ENCODE measurements around the gene IFITM5. TPM values are rescaled to one million over a fixed set of nuclear protein-coding genes. Genes with fewer than 3 reads are reported as not detected.

Gene IFITM5
- total and polyA plus RNA-seq, 2 of the 4 experiments (the other 2 are of a cell fraction): not detected

GRCh38 chr11:315516-315994, 16.2 kb upstream of the IFITM5 start:
- Histone ChIP-seq H2BK20ac (ENCODE audit: low read depth, low read length) (no peak overlapping the region), H3K4ac (ENCODE audit: low read depth, low read length) (no peak overlapping the region), H2BK15ac (ENCODE audit: low read depth, low read length) (no peak overlapping the region), H2BK5ac (ENCODE audit: low read depth, low read length, poor library complexity, severe bottlenecking) (no peak overlapping the region), H4K20me1 (ENCODE audit: insufficient read depth, low read length) (peaks cover 10% of the 10 kb centered on the region; the same call in 1 of the 2 replicates), H3K36me3 (ENCODE audit: control insufficient read depth, insufficient read depth, low read length) (peaks cover 6% of the 10 kb centered on the region; the same call in 1 of the 2 replicates), H3K14ac (replicated peaks; ENCODE audit: low read depth, low read length) (no peak overlapping the region), H2AFZ (replicated peaks; ENCODE audit: low read length, poor library complexity) (no peak overlapping the region), H3K56ac (ENCODE audit: extremely low read depth, insufficient read depth, low read length) (no peak overlapping the region), H3K9me3 (ENCODE audit: control insufficient read depth, insufficient read depth, low read length) (no peaks in the 10 kb centered on the region), H3K4me3 (ENCODE audit: insufficient read depth, low read depth, low read length) (peak overlapping the region; percentile 15), H3K27me3 (ENCODE audit: control insufficient read depth, insufficient read depth, low read length) (no peaks in the 10 kb centered on the region), H4K91ac (ENCODE audit: insufficient read depth, low read depth, low read length) (no peak overlapping the region), H3K4me1 (ENCODE audit: control insufficient read depth, insufficient read depth, low read length) (peaks cover 21% of the 10 kb centered on the region), H3K27ac (ENCODE audit: insufficient read depth, low read length) (no peak overlapping the region), H3K79me1 (ENCODE audit: low read depth in 1 of 2, low read length in 2 of 2) (peaks cover 5 to 40% of the 10 kb centered on the region in 2 experiments; a peak in 3 of 4 replicates), H2AK5ac (ENCODE audit: low read depth, low read length) (peak overlapping the region; percentile 63), H3K4me2 (ENCODE audit: low read depth, low read length) (peak overlapping the region; percentile 62), H3K9ac (ENCODE audit: low read depth, low read length) (peak overlapping the region; percentile 29; the same call in 1 of the 2 replicates), H2AK9ac (replicated peaks; ENCODE audit: low read depth, low read length, poor library complexity) (no peak overlapping the region), H2BK120ac (ENCODE audit: low read depth, low read length) (no peak overlapping the region), H3K23ac (ENCODE audit: low read depth, low read length) (peak overlapping the region; percentile 71), H3K9me1 (ENCODE audit: insufficient read depth, low read length) (0 out of 2 replicates have a peak, but pooled peaks cover 3% of the 10 kb centered on the region), H4K5ac (ENCODE audit: low read depth, low read length) (no peak overlapping the region), H3K18ac (ENCODE audit: low read depth, low read length) (no peak overlapping the region), H4K8ac (ENCODE audit: low read depth in 2 of 2, low read length in 2 of 2) (no peak overlapping the region)
- TF ChIP-seq USF2 (IDR thresholded peaks at IDR 0.05; ENCODE audit: low read depth, low read length): no peak
- TF ChIP-seq CEBPB (IDR thresholded peaks at IDR 0.05; ENCODE audit: low read depth, low read length): no peak
- no peak for TF ChIP-seq MXI1 (IDR thresholded peaks at IDR 0.05; ENCODE audit: borderline replicate concordance, low read depth, low read length)
- TF ChIP-seq FOS (IDR thresholded peaks at IDR 0.05; ENCODE audit: low read depth, low read length): no peak
- no peak for TF ChIP-seq CTCF (conservative IDR thresholded peaks at IDR 0.05; ENCODE audit: low read depth, low read length)
- no peak for TF ChIP-seq MAZ (IDR thresholded peaks at IDR 0.05; ENCODE audit: borderline replicate concordance, low read depth, low read length)
- TF ChIP-seq NFE2L2 (IDR thresholded peaks at IDR 0.05; ENCODE audit: low read depth, low read length): no peak
- TF ChIP-seq RCOR1 (IDR thresholded peaks at IDR 0.05; ENCODE audit: insufficient replicate concordance, low read length): no peak
- TF ChIP-seq CHD1 (IDR thresholded peaks at IDR 0.05; ENCODE audit: low read depth, low read length): no peak
- no peak for TF ChIP-seq SMC3 (IDR thresholded peaks at IDR 0.05; ENCODE audit: low read depth, low read length)
- no peak for TF ChIP-seq RFX5 (IDR thresholded peaks at IDR 0.05; ENCODE audit: low read depth, low read length)
- dilution Hi-C loops (cut with HindIII; ENCODE audit: low sequenced_read_pairs, unreplicated experiment) (no loop called here), in situ Hi-C loops (cut with MboI; ENCODE audit: low sequenced_read_pairs) (no loop called here), intact Hi-C loops (cut with micrococcal nuclease) (no loop called here)
- no peak for ATAC-seq (ENCODE audit: low read depth)
- POLR2A ChIA-PET (ENCODE audit: unreplicated experiment): no interaction called here
- no peak for DNase-seq
- BruUV-seq (replicated peaks): no TSS peak
- CTCF ChIA-PET: no interaction called here
- 68% methylated on average over 12 of the region's 32 CpGs; no CpG with 5 or more reads in 1 of the 2 experiments for WGBS, 2 experiments (ENCODE audit: extremely low coverage in 2 of 2, insufficient read length in 1 of 2)
